Kidney capillary endothelial cell (primary cell): Measurements from ENCODE around the gene BIVM.

Source experiments
- DNase-seq: peaks from one replicate; pipeline ENCODE4 v3.0.0-alpha.2; 2018; ENCODE audit warnings: low spot score

The BIVM gene

GRCh38 chr13:102881819-102882686, 83.1 kb downstream of the BIVM start:
- DNase-seq = no peak
